ENCODE results near the gene TMEM263.

Gene TMEM263

DNA sequence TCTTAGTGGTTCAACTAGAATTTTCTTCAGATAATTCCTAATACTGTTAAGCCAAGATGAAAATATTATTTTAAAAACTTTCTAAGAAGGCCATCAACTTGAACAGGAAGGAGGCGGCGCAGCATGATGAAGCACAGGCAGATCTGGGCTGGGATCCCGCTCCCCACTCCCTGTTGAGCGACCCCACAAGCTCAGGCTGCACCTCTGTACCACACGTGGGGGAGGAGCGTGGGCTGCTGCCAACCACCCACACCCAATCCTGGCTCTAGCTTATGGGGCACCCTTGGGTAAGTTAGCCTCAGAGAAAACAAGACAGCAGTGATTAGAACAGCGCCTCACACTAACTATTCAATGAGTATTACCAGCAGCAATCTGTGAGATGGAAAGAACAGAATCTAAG lies 25.2 kb downstream of the TMEM263 start:
- Histone ChIP-seq H3K36me3 (replicated peaks) (peaks cover 4% of the 10 kb centered on the region), H3K27me3 (replicated peaks) (no peaks in the 10 kb centered on the region), H3K4me3 (ENCODE audit: low read depth, low read length) (no peak overlapping the region), H3K27ac (no peak overlapping the region)
- no peak for DNase-seq
- in situ Hi-C loops (cut with HindIII; ENCODE audit: low pct_ligation_motif_present, low sequenced_read_pairs), result no loop called here
- TF ChIP-seq CTCF (IDR thresholded peaks at IDR 0.05; ENCODE audit: low read depth, low read length, missing control alignments), result no peak

- Histone ChIP-seq H3K27ac (no peak overlapping the region), H3K4me3 (ENCODE audit: low read depth, low read length) (no peak overlapping the region), H3K27me3 (replicated peaks) (no peaks in the 10 kb centered on the region), H3K36me3 (replicated peaks) (peaks cover 4% of the 10 kb centered on the region)
- DNase-seq, result no peak
- no peak for TF ChIP-seq CTCF (IDR thresholded peaks at IDR 0.05; ENCODE audit: low read depth, low read length, missing control alignments)
- in situ Hi-C loops (cut with HindIII; ENCODE audit: low pct_ligation_motif_present, low sequenced_read_pairs), result no loop called here
These were observed 26.1 kb downstream of the TMEM263 start for GRCh38 chr12:106981788-106982187.

- TF ChIP-seq CTCF (IDR thresholded peaks at IDR 0.05; ENCODE audit: low read depth, low read length, missing control alignments), result no peak
- no peak overlapping the region for H3K27ac ChIP-seq
- peaks cover 4% of the 10 kb centered on the region for H3K36me3 ChIP-seq (replicated peaks)
- DNase-seq, result no peak
- no peaks in the 10 kb centered on the region for H3K27me3 ChIP-seq (replicated peaks)
- in situ Hi-C loops (cut with HindIII; ENCODE audit: low pct_ligation_motif_present, low sequenced_read_pairs), result no loop called here
- no peak overlapping the region for H3K4me3 ChIP-seq (ENCODE audit: low read depth, low read length)
These were observed 26.5 kb downstream of the TMEM263 start for GRCh38 chr12:106982229-106982628.

- no peak for DNase-seq
- in situ Hi-C loops (cut with HindIII; ENCODE audit: low pct_ligation_motif_present, low sequenced_read_pairs), result no loop called here
- Histone ChIP-seq H3K27me3 (replicated peaks) (no peaks in the 10 kb centered on the region), H3K27ac (no peak overlapping the region), H3K36me3 (replicated peaks) (no peaks in the 10 kb centered on the region), H3K4me3 (ENCODE audit: low read depth, low read length) (no peak overlapping the region)
- no peak for TF ChIP-seq CTCF (IDR thresholded peaks at IDR 0.05; ENCODE audit: low read depth, low read length, missing control alignments)
These were observed 29.0 kb downstream of the TMEM263 start for GRCh38 chr12:106984588-106985137.

GRCh38 chr12:106985479-106985878 lies 29.8 kb downstream of the TMEM263 start:
- H3K36me3 ChIP-seq (replicated peaks), result no peaks in the 10 kb centered on the region
- peak; percentile 5 for TF ChIP-seq CTCF (IDR thresholded peaks at IDR 0.05; ENCODE audit: low read depth, low read length, missing control alignments)
- H3K4me3 ChIP-seq (ENCODE audit: low read depth, low read length), result no peak overlapping the region
- H3K27me3 ChIP-seq (replicated peaks), result no peaks in the 10 kb centered on the region
- H3K27ac ChIP-seq, result no peak overlapping the region
- DNase-seq, result no peak
- in situ Hi-C loops (cut with HindIII; ENCODE audit: low pct_ligation_motif_present, low sequenced_read_pairs), result no loop called here

- no peak overlapping the region for H3K27ac ChIP-seq
- no peak for DNase-seq
- H3K27me3 ChIP-seq (replicated peaks), result no peaks in the 10 kb centered on the region
- H3K4me3 ChIP-seq (ENCODE audit: low read depth, low read length), result peak overlapping the region; percentile 77
- TF ChIP-seq CTCF (IDR thresholded peaks at IDR 0.05; ENCODE audit: low read depth, low read length, missing control alignments), result no peak
- H3K36me3 ChIP-seq (replicated peaks), result no peaks in the 10 kb centered on the region
- in situ Hi-C loops (cut with HindIII; ENCODE audit: low pct_ligation_motif_present, low sequenced_read_pairs), result no loop called here
These were observed 30.4 kb downstream of the TMEM263 start for GRCh38 chr12:106986135-106986534.

All from brain microvascular endothelial cell (primary cell).